ENCODE results near the gene BCKDHB.

BCKDHB gene

GRCh38 chr6:80263585-80263984 is 157.1 kb downstream of the BCKDHB start:
- H3K36me3 ChIP-seq (ENCODE audit: control insufficient read depth, low read length) = no peaks in the 10 kb centered on the region
- no peak for TF ChIP-seq CTCF (IDR thresholded peaks at IDR 0.05; ENCODE audit: low read depth, low read length, poor library complexity, severe bottlenecking)
- TF ChIP-seq EZH2phosphoT487 (IDR thresholded peaks at IDR 0.05; ENCODE audit: borderline replicate concordance, low read length) = no peak
- no peaks in the 10 kb centered on the region for H3K9me2 ChIP-seq (replicated peaks; ENCODE audit: control insufficient read depth, low read length)
- no peak overlapping the region for H3K27ac ChIP-seq (ENCODE audit: low read depth, low read length)
- no peak overlapping the region for H3K4me2 ChIP-seq (ENCODE audit: low read length)
- no peaks in the 10 kb centered on the region for H3K79me2 ChIP-seq (ENCODE audit: control insufficient read depth, low read length)
- no peaks in the 10 kb centered on the region for H3K4me1 ChIP-seq (ENCODE audit: control insufficient read depth, low read length)
- H3K27me3 ChIP-seq (ENCODE audit: control insufficient read depth, low read length) = no peaks in the 10 kb centered on the region
- H3K9me3 ChIP-seq (ENCODE audit: control insufficient read depth, insufficient read depth, low read length) = no peaks in the 10 kb centered on the region
- no peak overlapping the region for H3K4me3 ChIP-seq (ENCODE audit: low read length)
- no peaks in the 10 kb centered on the region for H3F3A ChIP-seq (ENCODE audit: control insufficient read depth, insufficient read depth)
- no peaks in the 10 kb centered on the region for H4K20me1 ChIP-seq (ENCODE audit: control insufficient read depth, insufficient read depth, low read depth, low read length)

- H3K27me3 ChIP-seq (ENCODE audit: control insufficient read depth, low read length) = no peaks in the 10 kb centered on the region
Observed at GRCh38 chr6:80268865-80269730, 162.6 kb downstream of the BCKDHB start.

GRCh38 chr6:80271074-80271473 is 164.6 kb downstream of the BCKDHB start:
- H3K9me2 ChIP-seq (replicated peaks; ENCODE audit: control insufficient read depth, low read length) = no peaks in the 10 kb centered on the region
- no peaks in the 10 kb centered on the region for H3K4me1 ChIP-seq (ENCODE audit: control insufficient read depth, low read length)
- no peaks in the 10 kb centered on the region for H3K9me3 ChIP-seq (ENCODE audit: control insufficient read depth, insufficient read depth, low read length)
- no peak for TF ChIP-seq CTCF (IDR thresholded peaks at IDR 0.05; ENCODE audit: low read depth, low read length, poor library complexity, severe bottlenecking)
- TF ChIP-seq EZH2phosphoT487 (IDR thresholded peaks at IDR 0.05; ENCODE audit: borderline replicate concordance, low read length) = no peak
- H3K79me2 ChIP-seq (ENCODE audit: control insufficient read depth, low read length) = no peaks in the 10 kb centered on the region
- H3K4me2 ChIP-seq (ENCODE audit: low read length) = no peak overlapping the region
- no peaks in the 10 kb centered on the region for H3F3A ChIP-seq (ENCODE audit: control insufficient read depth, insufficient read depth)
- no peaks in the 10 kb centered on the region for H4K20me1 ChIP-seq (ENCODE audit: control insufficient read depth, insufficient read depth, low read depth, low read length)
- no peak overlapping the region for H3K4me3 ChIP-seq (ENCODE audit: low read length)
- H3K36me3 ChIP-seq (ENCODE audit: control insufficient read depth, low read length) = no peaks in the 10 kb centered on the region
- H3K27ac ChIP-seq (ENCODE audit: low read depth, low read length) = no peak overlapping the region
- H3K27me3 ChIP-seq (ENCODE audit: control insufficient read depth, low read length) = no peaks in the 10 kb centered on the region

More at GRCh38 chr6:80268865-80269730, 162.6 kb downstream of the BCKDHB start:
- Histone ChIP-seq H3K4me3 (ENCODE audit: low read length) (no peak overlapping the region), H4K20me1 (ENCODE audit: control insufficient read depth, insufficient read depth, low read depth, low read length) (no peaks in the 10 kb centered on the region), H3F3A (ENCODE audit: control insufficient read depth, insufficient read depth) (no peaks in the 10 kb centered on the region), H3K4me2 (ENCODE audit: low read length) (no peak overlapping the region), H3K79me2 (ENCODE audit: control insufficient read depth, low read length) (no peaks in the 10 kb centered on the region), H3K4me1 (ENCODE audit: control insufficient read depth, low read length) (no peaks in the 10 kb centered on the region), H3K27ac (ENCODE audit: low read depth, low read length) (no peak overlapping the region), H3K9me3 (ENCODE audit: control insufficient read depth, insufficient read depth, low read length) (no peaks in the 10 kb centered on the region), H3K9me2 (replicated peaks; ENCODE audit: control insufficient read depth, low read length) (no peaks in the 10 kb centered on the region), H3K36me3 (ENCODE audit: control insufficient read depth, low read length) (no peaks in the 10 kb centered on the region)
- TF ChIP-seq EZH2phosphoT487 (IDR thresholded peaks at IDR 0.05; ENCODE audit: borderline replicate concordance, low read length) = no peak
- no peak for TF ChIP-seq CTCF (IDR thresholded peaks at IDR 0.05; ENCODE audit: low read depth, low read length, poor library complexity, severe bottlenecking)

All from DOHH2 (cell line).